Measurements from ENCODE around the gene BRINP3.

BRINP3 gene

GRCh38 chr1:190176776-190177175, 300.9 kb downstream of the BRINP3 start:
- TF ChIP-seq GLIS1 (tag by site-specific recombination; IDR thresholded peaks at IDR 0.05) (no peak), ZNF341 (tag by site-specific recombination; IDR thresholded peaks at IDR 0.05; ENCODE audit: low read depth) (no peak), ZNF214 (tag by site-specific recombination; IDR thresholded peaks at IDR 0.05; ENCODE audit: borderline replicate concordance) (no peak), ZNF426 (tag by site-specific recombination; IDR thresholded peaks at IDR 0.05) (no peak), GLI4 (tag by site-specific recombination; IDR thresholded peaks at IDR 0.05) (no peak), ZNF223 (tag by site-specific recombination; IDR thresholded peaks at IDR 0.05) (no peak)
- ChIA-PET POLR2A (no interaction called here), CTCF (no interaction called here)
- H3K36me3 ChIP-seq (ENCODE audit: control insufficient read depth in 2 of 2, insufficient read depth in 1 of 2, low read length in 2 of 2): no peaks in the 10 kb centered on the region
- no peaks in the 10 kb centered on the region for H3K9me3 ChIP-seq (ENCODE audit: control insufficient read depth, insufficient read depth, low read depth, low read length)
- no peaks in the 10 kb centered on the region for H3K4me1 ChIP-seq (ENCODE audit: control insufficient read depth, insufficient read depth, low read length)
- H3K4me3 ChIP-seq (ENCODE audit: low read depth, low read length): no peak overlapping the region
- no peak overlapping the region for H3K27ac ChIP-seq (ENCODE audit: extremely low read depth, low read depth, low read length)

- Histone ChIP-seq H3K4me1 (ENCODE audit: control insufficient read depth, insufficient read depth, low read length) (no peaks in the 10 kb centered on the region), H3K4me3 (ENCODE audit: low read depth, low read length) (no peak overlapping the region), H3K36me3 (ENCODE audit: control insufficient read depth in 2 of 2, insufficient read depth in 1 of 2, low read length in 2 of 2) (no peaks in the 10 kb centered on the region), H3K27ac (ENCODE audit: extremely low read depth, low read depth, low read length) (no peak overlapping the region), H3K9me3 (ENCODE audit: control insufficient read depth, insufficient read depth, low read depth, low read length) (no peaks in the 10 kb centered on the region)
- CTCF ChIA-PET: no interaction called here
- TF ChIP-seq ZSCAN18 (tag by site-specific recombination; IDR thresholded peaks at IDR 0.05) (no peak), HOXC10 (CRISPR knock-in tag; IDR thresholded peaks at IDR 0.05) (no peak), HOXD13 (CRISPR knock-in tag; IDR thresholded peaks at IDR 0.05; ENCODE audit: borderline replicate concordance) (no peak), KLF9 (tag by site-specific recombination; IDR thresholded peaks at IDR 0.05; ENCODE audit: low read depth) (no peak), ZNF148 (tag by site-specific recombination; IDR thresholded peaks at IDR 0.05; ENCODE audit: borderline replicate concordance) (no peak), IKZF3 (tag by site-specific recombination; IDR thresholded peaks at IDR 0.05) (no peak), PRDM4 (tag by site-specific recombination; IDR thresholded peaks at IDR 0.05) (no peak), ZNF24 (tag by site-specific recombination; IDR thresholded peaks at IDR 0.05) (no peak), ZIC2 (tag by site-specific recombination; IDR thresholded peaks at IDR 0.05) (no peak), ZNF629 (tag by site-specific recombination; IDR thresholded peaks at IDR 0.05) (no peak), ZNF792 (tag by site-specific recombination; IDR thresholded peaks at IDR 0.05) (no peak), INSM2 (tag by site-specific recombination; IDR thresholded peaks at IDR 0.05) (no peak), ZNF639 (tag by site-specific recombination; IDR thresholded peaks at IDR 0.05) (no peak), ZNF654 (tag by site-specific recombination; IDR thresholded peaks at IDR 0.05; ENCODE audit: low read depth) (no peak)
- POLR2A ChIA-PET: no interaction called here
These were observed 302.3 kb downstream of the BRINP3 start for GRCh38 chr1:190175320-190175719.

All from HEK293 (cell line).